Osteoblast (primary cell): Measurements from ENCODE around the gene TMEM139. TPM values are rescaled to one million over a fixed set of nuclear protein-coding genes. Genes with fewer than 3 reads are reported as not detected.

Experiments
- DNase-seq: peaks from one replicate; pipeline ENCODE4 v3.0.0; 2011; ENCODE audit warnings: low spot score, mixed read lengths; ENCODE audit not compliant: insufficient read length; ENCODE audit errors: missing footprints
- H2AFZ ChIP-seq: 2 replicates; pipeline ENCODE4 v1.6.0; 2011; ENCODE audit warnings: mild to moderate bottlenecking, low read length
- H3K27ac ChIP-seq: 2 replicates; pipeline ENCODE4 v1.5.1; 2011; ENCODE audit warnings: mild to moderate bottlenecking, low read depth, low read length, moderate library complexity
- H3K27me3 ChIP-seq: 2 replicates; pipeline ENCODE4 v1.6.0; 2012; ENCODE audit warnings: mild to moderate bottlenecking, control low read depth, inconsistent platforms, low read length, moderate library complexity; ENCODE audit not compliant: insufficient read depth
- H3K36me3 ChIP-seq: 2 replicates; pipeline ENCODE4 v1.5.1; 2011; ENCODE audit warnings: mild to moderate bottlenecking, low read length, control low read depth, moderate library complexity; ENCODE audit not compliant: insufficient read depth
- H3K4me1 ChIP-seq: 2 replicates; pipeline ENCODE4 v1.5.1; 2011; ENCODE audit warnings: mild to moderate bottlenecking, low read length, control low read depth, moderate library complexity; ENCODE audit not compliant: insufficient read depth
- H3K4me2 ChIP-seq: 2 replicates; pipeline ENCODE4 v1.6.0; 2011; ENCODE audit warnings: mild to moderate bottlenecking, low read length; ENCODE audit not compliant: insufficient read depth
- H3K4me3 ChIP-seq: fragments of 200-600 bp; sonication (generic); 3 replicates; pipeline ENCODE4 v1.5.1; 2012; ENCODE audit warnings: mild to moderate bottlenecking, low read length, inconsistent platforms; ENCODE audit not compliant: insufficient read depth
- H3K79me2 ChIP-seq: 2 replicates; pipeline ENCODE4 v1.6.0; 2012; ENCODE audit warnings: mild to moderate bottlenecking, low read length, control low read depth, inconsistent platforms; ENCODE audit not compliant: insufficient read depth
- H3K9me3 ChIP-seq: 2 replicates; pipeline ENCODE4 v1.5.1; 2011; ENCODE audit warnings: low read depth, low read length, control low read depth
- H4K20me1 ChIP-seq: 2 replicates; pipeline ENCODE4 v1.6.0; 2012; ENCODE audit warnings: mild to moderate bottlenecking, low read length, control low read depth; ENCODE audit not compliant: insufficient read depth
- total RNA-seq: library from RNA; depleted of rRNA; stranded (reverse); fragments of >200 nt; gene quantifications from 2 replicates; pipeline ENCODE4 v1.2.3, GENCODE V29; 2012
- TF ChIP-seq, protein P1 (sequence below): IDR thresholded peaks from 2 replicates; pipeline ENCODE4 v1.5.1; 2011; ENCODE audit warnings: mild to moderate bottlenecking, low read depth, low read length, moderate library complexity; ENCODE audit errors: extremely low read depth

The TMEM139 gene
- total RNA-seq, 1 donor = not detected

DNA sequence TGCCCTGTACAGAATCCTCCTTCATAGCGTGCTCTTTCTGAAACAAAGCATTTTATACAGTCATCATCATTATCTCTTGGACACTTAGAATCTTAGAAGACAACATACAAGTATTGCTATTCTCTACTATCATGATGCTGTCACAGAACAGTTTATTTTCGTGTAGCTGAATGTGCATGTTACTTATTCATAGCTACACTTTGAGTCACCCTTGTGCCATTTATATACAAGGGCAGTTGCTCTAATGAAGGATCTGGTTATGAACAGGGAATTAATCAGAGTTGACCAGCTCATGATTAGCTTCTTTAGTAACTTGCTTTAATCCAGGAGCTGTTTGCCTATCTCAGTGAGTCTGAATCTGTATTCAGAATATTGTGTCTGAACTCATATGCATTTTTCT is 14.6 kb downstream of the TMEM139 start:
- H3K27me3 ChIP-seq = no peaks in the 10 kb centered on the region
- H2AFZ ChIP-seq = no peak overlapping the region
- H3K4me2 ChIP-seq = no peak overlapping the region
- H3K27ac ChIP-seq = no peak overlapping the region
- H3K36me3 ChIP-seq = peaks cover 77% of the 10 kb centered on the region
- H3K79me2 ChIP-seq = peaks cover 2% of the 10 kb centered on the region
- H3K4me3 ChIP-seq = no peak overlapping the region
- DNase-seq = no peak
- H3K9me3 ChIP-seq = no peaks in the 10 kb centered on the region
- peaks cover 17% of the 10 kb centered on the region for H3K4me1 ChIP-seq
- no peaks in the 10 kb centered on the region for H4K20me1 ChIP-seq
- TF ChIP-seq, protein P1, sequence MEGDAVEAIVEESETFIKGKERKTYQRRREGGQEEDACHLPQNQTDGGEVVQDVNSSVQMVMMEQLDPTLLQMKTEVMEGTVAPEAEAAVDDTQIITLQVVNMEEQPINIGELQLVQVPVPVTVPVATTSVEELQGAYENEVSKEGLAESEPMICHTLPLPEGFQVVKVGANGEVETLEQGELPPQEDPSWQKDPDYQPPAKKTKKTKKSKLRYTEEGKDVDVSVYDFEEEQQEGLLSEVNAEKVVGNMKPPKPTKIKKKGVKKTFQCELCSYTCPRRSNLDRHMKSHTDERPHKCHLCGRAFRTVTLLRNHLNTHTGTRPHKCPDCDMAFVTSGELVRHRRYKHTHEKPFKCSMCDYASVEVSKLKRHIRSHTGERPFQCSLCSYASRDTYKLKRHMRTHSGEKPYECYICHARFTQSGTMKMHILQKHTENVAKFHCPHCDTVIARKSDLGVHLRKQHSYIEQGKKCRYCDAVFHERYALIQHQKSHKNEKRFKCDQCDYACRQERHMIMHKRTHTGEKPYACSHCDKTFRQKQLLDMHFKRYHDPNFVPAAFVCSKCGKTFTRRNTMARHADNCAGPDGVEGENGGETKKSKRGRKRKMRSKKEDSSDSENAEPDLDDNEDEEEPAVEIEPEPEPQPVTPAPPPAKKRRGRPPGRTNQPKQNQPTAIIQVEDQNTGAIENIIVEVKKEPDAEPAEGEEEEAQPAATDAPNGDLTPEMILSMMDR = no peak

DNA sequence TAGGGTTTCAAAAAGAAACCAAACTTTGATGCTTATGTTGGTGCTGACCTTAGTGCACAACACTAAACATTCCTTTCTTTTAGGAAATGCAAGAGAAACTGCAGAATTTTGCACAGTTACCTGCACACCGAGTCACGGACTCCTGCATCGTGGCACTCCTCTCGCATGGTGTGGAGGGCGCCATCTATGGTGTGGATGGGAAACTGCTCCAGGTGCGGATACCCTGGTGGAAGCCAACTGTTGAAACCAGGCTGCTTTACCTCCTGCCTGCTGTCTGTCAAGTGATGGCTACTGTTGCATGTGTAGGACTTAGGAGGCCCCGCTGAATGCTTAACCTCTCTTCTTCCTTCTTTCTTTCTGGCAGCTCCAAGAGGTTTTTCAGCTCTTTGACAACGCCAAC is 15.1 kb downstream of the TMEM139 start:
- Histone ChIP-seq H3K9me3 (no peaks in the 10 kb centered on the region), H3K4me2 (no peak overlapping the region), H2AFZ (no peak overlapping the region), H3K4me3 (no peak overlapping the region), H3K27me3 (no peaks in the 10 kb centered on the region), H4K20me1 (no peaks in the 10 kb centered on the region), H3K79me2 (peaks cover 2% of the 10 kb centered on the region), H3K36me3 (peaks cover 77% of the 10 kb centered on the region), H3K27ac (no peak overlapping the region), H3K4me1 (peaks cover 17% of the 10 kb centered on the region)
- TF ChIP-seq, protein P1 = peak; percentile 46
- peak; percentile 84 for DNase-seq

DNA sequence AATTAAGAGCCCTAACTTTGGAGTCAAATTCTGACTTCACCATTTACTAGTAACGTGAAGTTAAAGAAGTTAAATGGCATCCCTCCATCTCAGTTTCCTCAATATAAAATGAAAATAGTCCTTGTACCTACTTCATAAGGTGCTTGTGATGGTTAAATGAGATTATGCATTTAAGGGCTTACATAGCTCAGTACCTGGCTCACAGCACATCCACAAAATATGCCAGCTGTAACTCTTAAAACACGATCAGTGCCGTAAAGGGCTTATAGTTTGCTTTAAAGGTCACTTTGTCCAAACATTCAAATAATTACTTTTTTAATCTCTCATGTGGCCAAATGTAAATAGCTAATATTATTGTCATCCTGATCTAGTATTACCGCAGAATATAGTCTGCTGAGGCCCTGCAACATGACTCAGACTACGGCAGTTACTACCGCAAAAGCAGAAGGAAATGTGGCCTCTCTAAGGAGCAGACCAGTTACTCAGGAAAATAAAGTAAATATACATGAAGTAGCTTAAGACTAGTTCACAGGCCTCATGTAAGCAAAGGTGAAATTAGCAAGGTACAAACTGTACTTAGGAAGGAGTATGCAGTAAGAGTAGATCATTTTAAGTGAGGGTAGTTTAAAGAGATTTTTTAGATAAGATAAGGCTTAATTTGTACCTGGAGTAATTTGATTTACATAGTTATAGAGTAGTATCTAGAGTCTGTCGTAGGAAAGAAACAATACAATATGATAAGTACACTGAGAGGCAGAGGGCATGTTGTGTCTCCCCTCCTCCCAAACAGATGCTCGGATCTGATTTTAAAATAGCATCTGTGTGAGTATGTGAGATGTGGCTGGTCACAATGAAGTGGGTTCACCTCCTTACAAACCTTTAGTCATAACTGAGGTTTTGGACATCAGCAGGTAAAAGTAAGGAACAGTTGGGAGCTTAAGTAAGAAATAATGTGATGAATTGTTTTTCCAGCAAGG is 16.5 kb downstream of the TMEM139 start:
- H3K79me2 ChIP-seq = peaks cover 2% of the 10 kb centered on the region
- H3K27ac ChIP-seq = peak overlapping the region; percentile 15
- H3K27me3 ChIP-seq = no peaks in the 10 kb centered on the region
- H4K20me1 ChIP-seq = no peaks in the 10 kb centered on the region
- no peak overlapping the region for H2AFZ ChIP-seq
- H3K4me3 ChIP-seq = no peak overlapping the region
- peaks cover 8% of the 10 kb centered on the region for H3K4me1 ChIP-seq
- TF ChIP-seq, protein P1 = no peak
- no peak overlapping the region for H3K4me2 ChIP-seq
- no peak for DNase-seq
- peaks cover 81% of the 10 kb centered on the region for H3K36me3 ChIP-seq
- no peaks in the 10 kb centered on the region for H3K9me3 ChIP-seq

DNA sequence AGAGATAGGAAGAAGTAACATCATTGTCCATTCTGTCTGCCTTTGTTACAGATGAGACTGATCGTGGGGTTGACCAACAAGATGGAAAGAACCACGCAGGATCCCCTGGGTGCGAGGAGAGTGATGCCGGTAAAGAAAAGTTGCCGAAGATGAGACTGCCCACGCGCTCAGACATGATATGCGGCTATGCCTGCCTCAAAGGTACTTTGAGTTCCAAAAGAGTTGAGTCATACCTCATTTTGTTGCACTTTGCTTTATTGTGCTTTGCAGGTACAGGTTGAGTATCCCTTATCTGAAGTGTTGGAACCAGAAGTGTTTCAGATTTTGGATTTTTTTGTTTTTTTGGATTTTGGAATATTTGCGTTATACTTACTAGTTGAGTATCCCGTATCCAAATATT is 19.0 kb downstream of the TMEM139 start:
- peaks cover 84% of the 10 kb centered on the region for H3K36me3 ChIP-seq

More for the DNA sequence above, 19.0 kb downstream of the TMEM139 start:
- H3K9me3 ChIP-seq = no peaks in the 10 kb centered on the region
- H2AFZ ChIP-seq = no peak overlapping the region
- H3K4me3 ChIP-seq = no peak overlapping the region
- H3K27ac ChIP-seq = no peak overlapping the region
- H3K27me3 ChIP-seq = no peaks in the 10 kb centered on the region
- H3K4me1 ChIP-seq = no peaks in the 10 kb centered on the region
- TF ChIP-seq, protein P1 = no peak
- no peaks in the 10 kb centered on the region for H4K20me1 ChIP-seq
- H3K79me2 ChIP-seq = no peaks in the 10 kb centered on the region
- no peak for DNase-seq
- H3K4me2 ChIP-seq = no peak overlapping the region
